ENCODE measurements around the gene ADGRA3.

- TF ChIP-seq CTCF (conservative IDR thresholded peaks at IDR 0.05; ENCODE audit: low read depth in 2 of 2) = no peak
- TF ChIP-seq NANOG (IDR thresholded peaks at IDR 0.05; ENCODE audit: borderline replicate concordance) = no peak
- TF ChIP-seq EZH2 (IDR thresholded peaks at IDR 0.05; ENCODE audit: low read depth, unreplicated experiment) = no peak
- TF ChIP-seq EZH2phosphoT487 (IDR thresholded peaks at IDR 0.05; ENCODE audit: unreplicated experiment) = no peak
- no peak for TF ChIP-seq JUNB (IDR thresholded peaks at IDR 0.05; ENCODE audit: unreplicated experiment)
- TF ChIP-seq, protein P1, sequence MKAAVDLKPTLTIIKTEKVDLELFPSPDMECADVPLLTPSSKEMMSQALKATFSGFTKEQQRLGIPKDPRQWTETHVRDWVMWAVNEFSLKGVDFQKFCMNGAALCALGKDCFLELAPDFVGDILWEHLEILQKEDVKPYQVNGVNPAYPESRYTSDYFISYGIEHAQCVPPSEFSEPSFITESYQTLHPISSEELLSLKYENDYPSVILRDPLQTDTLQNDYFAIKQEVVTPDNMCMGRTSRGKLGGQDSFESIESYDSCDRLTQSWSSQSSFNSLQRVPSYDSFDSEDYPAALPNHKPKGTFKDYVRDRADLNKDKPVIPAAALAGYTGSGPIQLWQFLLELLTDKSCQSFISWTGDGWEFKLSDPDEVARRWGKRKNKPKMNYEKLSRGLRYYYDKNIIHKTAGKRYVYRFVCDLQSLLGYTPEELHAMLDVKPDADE (IDR thresholded peaks at IDR 0.05) = no peak
- TF ChIP-seq POLR2AphosphoS5 (IDR thresholded peaks at IDR 0.05; ENCODE audit: low read depth) = no peak
- TF ChIP-seq, protein P2, sequence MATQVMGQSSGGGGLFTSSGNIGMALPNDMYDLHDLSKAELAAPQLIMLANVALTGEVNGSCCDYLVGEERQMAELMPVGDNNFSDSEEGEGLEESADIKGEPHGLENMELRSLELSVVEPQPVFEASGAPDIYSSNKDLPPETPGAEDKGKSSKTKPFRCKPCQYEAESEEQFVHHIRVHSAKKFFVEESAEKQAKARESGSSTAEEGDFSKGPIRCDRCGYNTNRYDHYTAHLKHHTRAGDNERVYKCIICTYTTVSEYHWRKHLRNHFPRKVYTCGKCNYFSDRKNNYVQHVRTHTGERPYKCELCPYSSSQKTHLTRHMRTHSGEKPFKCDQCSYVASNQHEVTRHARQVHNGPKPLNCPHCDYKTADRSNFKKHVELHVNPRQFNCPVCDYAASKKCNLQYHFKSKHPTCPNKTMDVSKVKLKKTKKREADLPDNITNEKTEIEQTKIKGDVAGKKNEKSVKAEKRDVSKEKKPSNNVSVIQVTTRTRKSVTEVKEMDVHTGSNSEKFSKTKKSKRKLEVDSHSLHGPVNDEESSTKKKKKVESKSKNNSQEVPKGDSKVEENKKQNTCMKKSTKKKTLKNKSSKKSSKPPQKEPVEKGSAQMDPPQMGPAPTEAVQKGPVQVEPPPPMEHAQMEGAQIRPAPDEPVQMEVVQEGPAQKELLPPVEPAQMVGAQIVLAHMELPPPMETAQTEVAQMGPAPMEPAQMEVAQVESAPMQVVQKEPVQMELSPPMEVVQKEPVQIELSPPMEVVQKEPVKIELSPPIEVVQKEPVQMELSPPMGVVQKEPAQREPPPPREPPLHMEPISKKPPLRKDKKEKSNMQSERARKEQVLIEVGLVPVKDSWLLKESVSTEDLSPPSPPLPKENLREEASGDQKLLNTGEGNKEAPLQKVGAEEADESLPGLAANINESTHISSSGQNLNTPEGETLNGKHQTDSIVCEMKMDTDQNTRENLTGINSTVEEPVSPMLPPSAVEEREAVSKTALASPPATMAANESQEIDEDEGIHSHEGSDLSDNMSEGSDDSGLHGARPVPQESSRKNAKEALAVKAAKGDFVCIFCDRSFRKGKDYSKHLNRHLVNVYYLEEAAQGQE (IDR thresholded peaks at IDR 0.05; ENCODE audit: unreplicated experiment) = no peak
- no peak for TF ChIP-seq STAT1 (IDR thresholded peaks at IDR 0.05; ENCODE audit: unreplicated experiment)
- TF ChIP-seq ZNF114 (CRISPR knock-in tag; IDR thresholded peaks at IDR 0.05) = no peak
- TF ChIP-seq ZNF331 (CRISPR knock-in tag; IDR thresholded peaks at IDR 0.05; ENCODE audit: low read depth) = no peak
- TF ChIP-seq ZNF462 (CRISPR knock-in tag; IDR thresholded peaks at IDR 0.05) = no peak
Measured at GRCh38 chr4:22496165-22496813, 19.6 kb downstream of the ADGRA3 start.

All from GM23338 (cell line).